Measurements from ENCODE around the gene C10orf90.

Gene C10orf90

GRCh38 chr10:126536148-126536547 is 134.3 kb downstream of the C10orf90 start (continued):
- TF ChIP-seq ZBTB44 (tag by site-specific recombination; IDR thresholded peaks at IDR 0.05) (no peak), ZNF266 (tag by site-specific recombination; IDR thresholded peaks at IDR 0.05; ENCODE audit: low read depth) (no peak)

GRCh38 chr10:126533644-126534043 is 136.8 kb downstream of the C10orf90 start:
- ChIA-PET POLR2A (no interaction called here), CTCF (interaction anchor here (0.6 kb wide), 1 partner anchor 664 kb away, joined by 3 read pairs; no protein-coding TSS in a partner anchor)
- H3K4me1 ChIP-seq (ENCODE audit: control insufficient read depth, insufficient read depth, low read length) = no peaks in the 10 kb centered on the region
- H3K4me3 ChIP-seq (ENCODE audit: low read depth, low read length) = no peak overlapping the region
- H3K9me3 ChIP-seq (ENCODE audit: control insufficient read depth, insufficient read depth, low read depth, low read length) = no peaks in the 10 kb centered on the region
- H3K27ac ChIP-seq (ENCODE audit: extremely low read depth, low read depth, low read length) = no peak overlapping the region
- H3K36me3 ChIP-seq (ENCODE audit: control insufficient read depth in 2 of 2, insufficient read depth in 1 of 2, low read length in 2 of 2) = no peaks in the 10 kb centered on the region
- TF ChIP-seq ZNF426 (tag by site-specific recombination; IDR thresholded peaks at IDR 0.05) (no peak), GLIS2 (tag by site-specific recombination; IDR thresholded peaks at IDR 0.05) (no peak), MEIS1 (CRISPR knock-in tag; IDR thresholded peaks at IDR 0.05; ENCODE audit: borderline replicate concordance) (no peak), ZNF121 (tag by site-specific recombination; IDR thresholded peaks at IDR 0.05) (no peak), KLF10 (tag by site-specific recombination; IDR thresholded peaks at IDR 0.05) (no peak), ATF2 (tag by site-specific recombination; IDR thresholded peaks at IDR 0.05; ENCODE audit: low read depth) (no peak), ZNF791 (tag by site-specific recombination; IDR thresholded peaks at IDR 0.05) (no peak), ZSCAN23 (tag by site-specific recombination; IDR thresholded peaks at IDR 0.05) (no peak), SP7 (tag by site-specific recombination; IDR thresholded peaks at IDR 0.05) (no peak)

- no peak overlapping the region for H3K27ac ChIP-seq (ENCODE audit: extremely low read depth, low read depth, low read length)
- CTCF ChIA-PET = no interaction called here
- POLR2A ChIA-PET = no interaction called here
These were observed 142.1 kb downstream of the C10orf90 start for GRCh38 chr10:126528315-126528835.

More at GRCh38 chr10:126528315-126528835, 142.1 kb downstream of the C10orf90 start:
- Histone ChIP-seq H3K9me3 (ENCODE audit: control insufficient read depth, insufficient read depth, low read depth, low read length) (no peaks in the 10 kb centered on the region), H3K36me3 (ENCODE audit: control insufficient read depth in 2 of 2, insufficient read depth in 1 of 2, low read length in 2 of 2) (no peaks in the 10 kb centered on the region), H3K4me3 (ENCODE audit: low read depth, low read length) (no peak overlapping the region), H3K4me1 (ENCODE audit: control insufficient read depth, insufficient read depth, low read length) (no peaks in the 10 kb centered on the region)
- TF ChIP-seq HOXA7 (CRISPR knock-in tag; IDR thresholded peaks at IDR 0.05; ENCODE audit: borderline replicate concordance) = no peak
- TF ChIP-seq ZNF518A (tag by site-specific recombination; conservative IDR thresholded peaks at IDR 0.05; ENCODE audit: low read depth) = no peak
- no peak for TF ChIP-seq ZSCAN23 (tag by site-specific recombination; IDR thresholded peaks at IDR 0.05)
- TF ChIP-seq ZSCAN18 (tag by site-specific recombination; IDR thresholded peaks at IDR 0.05) = no peak
- TF ChIP-seq ZFP37 (tag by site-specific recombination; IDR thresholded peaks at IDR 0.05) = no peak

All from HEK293 (cell line).